ENCODE results near the gene ACKR1.

Gene ACKR1, protein sequence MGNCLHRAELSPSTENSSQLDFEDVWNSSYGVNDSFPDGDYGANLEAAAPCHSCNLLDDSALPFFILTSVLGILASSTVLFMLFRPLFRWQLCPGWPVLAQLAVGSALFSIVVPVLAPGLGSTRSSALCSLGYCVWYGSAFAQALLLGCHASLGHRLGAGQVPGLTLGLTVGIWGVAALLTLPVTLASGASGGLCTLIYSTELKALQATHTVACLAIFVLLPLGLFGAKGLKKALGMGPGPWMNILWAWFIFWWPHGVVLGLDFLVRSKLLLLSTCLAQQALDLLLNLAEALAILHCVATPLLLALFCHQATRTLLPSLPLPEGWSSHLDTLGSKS

DNA sequence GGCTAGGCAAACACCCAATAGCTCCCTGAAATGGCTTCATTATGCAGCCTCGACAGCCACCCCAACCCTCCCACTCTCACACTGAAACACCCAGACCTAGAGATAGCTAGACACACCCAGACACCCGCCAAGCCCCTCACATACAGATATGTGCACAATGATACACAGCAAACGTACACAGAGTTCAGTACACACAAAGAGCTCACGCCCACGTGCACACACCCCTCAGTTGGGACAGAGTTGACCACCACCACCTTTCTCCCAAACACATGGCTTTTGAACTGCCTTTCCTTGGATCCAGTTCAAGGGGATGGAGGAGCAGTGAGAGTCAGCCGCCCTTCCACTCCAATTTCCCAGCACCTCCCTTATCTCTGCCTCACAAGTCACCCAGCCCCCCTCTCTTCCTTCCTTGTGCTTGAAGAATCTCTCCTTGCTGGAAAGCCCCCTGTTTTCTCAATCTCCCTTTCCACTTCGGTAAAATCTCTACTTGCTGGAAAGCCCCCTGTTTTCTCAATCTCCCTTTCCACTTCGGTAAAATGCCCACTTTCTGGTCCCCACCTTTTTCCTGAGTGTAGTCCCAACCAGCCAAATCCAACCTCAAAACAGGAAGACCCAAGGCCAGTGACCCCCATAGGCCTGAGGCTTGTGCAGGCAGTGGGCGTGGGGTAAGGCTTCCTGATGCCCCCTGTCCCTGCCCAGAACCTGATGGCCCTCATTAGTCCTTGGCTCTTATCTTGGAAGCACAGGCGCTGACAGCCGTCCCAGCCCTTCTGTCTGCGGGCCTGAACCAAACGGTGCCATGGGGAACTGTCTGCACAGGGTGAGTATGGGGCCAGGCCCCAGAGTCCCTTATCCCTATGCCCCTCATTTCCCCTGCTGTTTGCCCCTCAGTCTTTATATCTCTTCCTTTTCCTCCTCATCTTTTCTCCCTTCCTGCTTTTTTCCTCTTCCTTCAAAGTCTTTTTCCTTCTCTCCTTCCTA lies at the start of gene ACKR1:
Gene ACKR1, plus strand, starts transcription at position 715 of the 981 bp plus-strand sequence. Its CDS starts 85 bp downstream, at position 800.
- peak; percentile 96 for DNase-seq

GRCh38 chr1:159161001-159161718 lies 43.5 kb upstream of the ACKR1 start:
- peak; percentile 83 for DNase-seq

- no peak for DNase-seq
Observed at GRCh38 chr1:159161719-159162026, 43.0 kb upstream of the ACKR1 start.

- no peak for DNase-seq
Observed at GRCh38 chr1:159162516-159163265, 42.0 kb upstream of the ACKR1 start.

GRCh38 chr1:159163614-159164228 lies 41.0 kb upstream of the ACKR1 start:
- DNase-seq: no peak

GRCh38 chr1:159168043-159168442 lies 36.6 kb upstream of the ACKR1 start:
- no peak for DNase-seq

DNA sequence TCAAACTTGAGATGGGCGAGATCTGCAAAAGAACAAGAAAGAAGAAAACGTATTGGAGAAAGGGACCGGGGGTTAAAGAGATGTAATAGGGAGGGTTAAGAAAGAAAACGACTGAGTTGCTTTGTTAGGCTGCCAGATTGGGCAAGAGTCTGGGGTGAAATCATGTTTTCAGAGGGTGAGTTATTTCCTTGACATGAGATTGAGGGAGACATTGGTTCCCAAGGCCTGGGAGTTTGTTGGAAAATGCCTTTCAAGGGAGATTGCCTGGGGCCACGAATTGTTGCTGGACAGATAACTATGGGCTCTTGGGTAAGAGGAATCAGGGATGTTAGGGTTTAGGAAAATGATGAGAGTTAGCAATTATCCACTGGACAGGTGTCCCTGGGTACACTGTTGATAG lies 34.0 kb upstream of the ACKR1 start:
- DNase-seq: no peak

GRCh38 chr1:159171254-159171687 lies 33.4 kb upstream of the ACKR1 start, which contains the start of gene CADM3:
Gene CADM3 (plus strand): TSS chr1:159171615. CDS start chr1:159171766, 151 bp downstream.
- no peak for DNase-seq

DNA sequence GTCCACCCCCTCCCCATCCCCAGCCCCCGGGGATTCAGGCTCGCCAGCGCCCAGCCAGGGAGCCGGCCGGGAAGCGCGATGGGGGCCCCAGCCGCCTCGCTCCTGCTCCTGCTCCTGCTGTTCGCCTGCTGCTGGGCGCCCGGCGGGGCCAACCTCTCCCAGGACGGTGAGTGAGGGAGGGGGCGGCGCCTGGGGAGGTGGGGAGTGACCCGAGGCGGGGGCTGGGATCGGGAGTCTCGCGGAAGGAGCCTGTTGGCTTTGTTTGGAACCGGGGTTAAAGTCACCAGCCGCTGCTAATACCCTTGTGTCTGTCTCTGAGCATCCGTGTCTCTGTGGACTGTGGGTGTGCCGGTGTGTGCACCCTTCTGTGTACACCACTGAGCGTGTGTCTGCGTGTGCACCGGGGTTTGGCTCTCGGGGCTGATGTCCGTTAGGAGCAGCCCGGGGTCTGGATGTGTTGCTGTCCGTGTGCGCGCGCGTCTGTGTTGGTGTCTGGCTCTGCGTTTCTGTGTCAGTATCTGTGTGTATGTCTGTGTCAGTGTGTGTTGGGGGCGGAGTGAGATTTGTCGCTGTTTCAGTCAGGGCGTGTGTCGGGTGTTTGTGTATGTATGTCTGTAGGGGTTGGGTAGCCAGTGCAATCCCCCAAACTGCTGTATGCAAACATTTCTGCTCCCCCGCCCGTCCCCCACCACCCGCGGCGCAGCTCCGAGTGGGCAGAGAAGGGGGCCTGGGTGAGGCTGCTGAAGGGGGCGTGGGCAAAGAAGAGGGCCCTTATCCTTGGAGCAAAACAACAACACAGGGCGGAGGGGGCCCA lies 32.8 kb upstream of the ACKR1 start:
- peak; percentile 16 for DNase-seq

DNA sequence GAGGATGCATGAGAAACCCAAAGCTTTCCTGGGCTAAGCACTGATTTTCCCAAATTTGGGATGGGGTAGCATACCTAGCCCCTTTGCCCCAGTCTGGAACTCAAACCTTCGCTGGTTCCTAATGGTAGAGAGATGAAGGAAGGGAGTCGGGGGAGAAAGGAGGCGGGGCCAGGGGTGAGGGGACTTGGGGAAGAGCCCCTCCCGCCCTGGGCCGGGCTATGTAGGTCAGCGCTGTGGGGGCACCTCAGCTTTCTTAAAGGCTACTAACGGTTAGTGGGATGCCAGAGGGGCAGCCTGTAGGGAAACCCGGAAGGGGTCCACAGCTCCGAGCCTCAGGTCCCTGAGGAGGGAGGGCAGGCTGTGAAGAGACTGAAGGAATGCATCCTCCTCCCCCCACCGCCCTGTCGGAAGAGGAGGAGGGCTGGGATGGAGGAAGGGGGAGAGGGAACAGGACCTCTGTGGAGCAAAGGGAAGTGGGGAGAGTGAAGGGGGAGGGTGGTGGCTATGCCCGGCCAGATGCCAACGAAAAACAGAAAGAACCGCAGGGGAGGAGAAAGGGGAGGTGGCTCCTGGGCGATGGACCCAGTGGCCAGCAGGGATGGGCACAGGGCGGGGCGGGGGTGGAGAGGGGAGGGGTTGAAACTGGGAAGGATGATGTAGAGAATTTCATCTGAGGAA lies 31.9 kb upstream of the ACKR1 start:
- peak; percentile 6 for DNase-seq

DNA sequence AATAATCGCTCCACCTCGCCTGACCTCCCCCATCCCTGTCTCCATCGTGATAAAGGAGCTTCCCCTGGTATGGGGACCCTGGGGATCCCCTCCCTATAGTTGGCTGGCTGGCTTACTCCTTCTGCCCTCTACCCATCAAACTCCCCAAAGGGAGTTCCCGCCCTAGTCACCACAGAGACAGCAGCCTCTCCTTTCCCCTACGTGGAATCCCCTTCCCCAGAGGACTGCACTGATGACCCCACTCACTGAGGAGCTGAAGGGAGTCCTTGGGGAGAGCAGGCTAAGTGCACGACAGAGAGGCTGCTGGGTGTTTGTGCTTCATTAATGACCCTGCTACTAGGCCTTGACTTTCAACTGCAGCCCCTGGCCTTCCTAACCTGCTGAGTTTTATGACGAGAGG lies 31.4 kb upstream of the ACKR1 start:
- DNase-seq: no peak

GRCh38 chr1:159175571-159175970 lies 29.1 kb upstream of the ACKR1 start:
- DNase-seq: no peak

GRCh38 chr1:159177272-159177907 lies 27.3 kb upstream of the ACKR1 start:
- peak; percentile 83 for DNase-seq

DNA sequence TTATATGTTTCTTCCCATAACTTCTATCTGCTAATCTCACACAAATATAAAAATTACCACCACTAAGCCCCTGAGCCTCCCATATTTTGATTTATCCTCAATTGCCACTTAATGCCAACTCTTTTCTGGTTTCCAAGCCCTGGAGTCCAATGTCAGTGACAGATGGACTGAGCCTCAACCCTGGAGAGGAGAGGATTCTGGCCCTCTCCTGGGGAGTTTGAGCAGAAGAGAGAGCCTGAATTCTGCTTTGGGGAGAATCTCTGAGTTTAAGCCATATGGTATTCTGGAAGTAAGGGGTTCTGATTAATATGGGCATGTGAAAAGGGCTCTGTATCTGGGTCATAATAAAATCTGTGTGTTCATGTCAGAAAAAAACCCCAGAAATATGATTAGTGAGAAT lies 24.8 kb upstream of the ACKR1 start:
- no peak for DNase-seq

GRCh38 chr1:159180516-159180915 lies 24.2 kb upstream of the ACKR1 start:
- no peak for DNase-seq

DNA sequence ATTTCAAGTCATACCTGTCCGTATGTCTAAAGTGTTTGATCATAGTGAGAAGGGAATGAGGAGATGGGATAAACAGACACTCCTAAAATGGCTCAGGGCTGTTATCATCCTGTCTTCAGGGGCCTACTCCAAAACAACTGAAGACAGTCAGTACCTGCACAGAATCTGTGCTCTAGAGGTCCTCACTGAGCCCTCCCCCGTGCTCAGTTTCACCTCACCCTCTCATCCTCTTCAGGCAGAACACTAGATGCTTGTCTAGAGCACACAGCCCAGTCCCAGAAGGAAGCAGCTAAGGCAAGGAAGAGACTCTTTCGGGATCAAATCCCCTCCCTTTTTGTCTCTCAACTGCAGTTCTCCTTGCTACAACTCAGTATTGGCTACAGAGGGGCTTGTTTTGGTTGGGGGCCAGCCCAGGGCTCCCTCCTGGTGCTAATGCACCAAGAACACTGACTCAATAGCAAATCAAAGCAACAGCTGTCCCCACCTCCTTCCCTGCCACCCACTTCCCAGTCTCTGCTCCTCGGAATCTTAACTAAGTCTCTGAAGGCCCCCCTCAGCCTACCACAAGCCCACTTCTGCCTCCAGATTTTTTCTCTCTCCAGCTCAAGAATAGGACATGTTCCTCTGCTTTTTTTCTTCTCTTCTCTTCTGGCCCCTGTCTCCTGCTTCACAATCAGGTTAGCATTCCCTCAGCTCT lies 23.2 kb upstream of the ACKR1 start:
- no peak for DNase-seq

DNA sequence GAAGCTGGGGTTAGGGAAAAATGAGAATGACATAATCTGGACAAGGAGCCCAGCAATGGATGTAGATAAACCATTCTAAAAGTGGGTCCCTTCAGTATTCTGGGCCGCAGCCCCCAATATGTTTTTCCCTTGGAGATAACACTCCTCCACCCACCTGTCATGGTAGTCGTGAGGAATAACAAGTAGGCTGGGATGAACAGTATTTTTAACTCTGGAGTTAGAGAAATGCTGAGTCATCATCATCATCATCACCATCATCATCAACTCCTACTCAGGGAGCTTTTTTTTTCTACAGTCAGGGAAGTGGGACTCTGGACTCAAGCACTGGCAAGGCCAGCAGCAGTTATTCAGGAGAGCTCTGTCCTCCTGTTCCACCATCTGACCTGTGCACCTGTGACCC lies 20.5 kb upstream of the ACKR1 start:
- DNase-seq: no peak

DNA sequence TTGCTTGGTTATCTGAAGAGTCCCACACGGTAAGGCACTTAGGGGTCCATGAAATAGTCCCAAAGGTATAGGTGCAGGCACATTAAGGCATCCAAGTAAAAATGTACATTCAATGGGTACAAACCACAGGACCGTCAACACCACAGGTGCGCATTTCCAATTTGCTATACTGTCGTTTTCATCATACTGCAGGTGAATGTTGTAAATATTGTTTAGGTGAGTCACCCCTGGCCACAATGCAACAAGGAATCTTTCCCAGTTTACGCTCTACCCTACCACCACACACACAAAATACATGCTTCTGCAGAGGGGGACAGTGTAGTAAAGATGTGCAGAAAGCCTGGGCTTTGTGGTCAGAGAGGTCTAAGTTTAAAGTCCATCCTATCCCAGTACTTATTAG lies 19.6 kb upstream of the ACKR1 start:
- DNase-seq: no peak

- no peak for DNase-seq
Observed at GRCh38 chr1:159187033-159187432, 17.6 kb upstream of the ACKR1 start.

All from hematopoietic multipotent progenitor cell treated with erythropoietin and hydrocortisone succinate and interleukin-3 and kit ligand, for 8 days (in vitro differentiated cells).